ENCODE data around the gene CRHBP. TPM values are rescaled to one million over a fixed set of nuclear protein-coding genes. Genes with fewer than 3 reads are reported as not detected.

CRHBP gene
- total and polyA plus RNA-seq, 2 experiments from 2014 or later: not detected

GRCh38 chr5:77012601-77013000, 59.8 kb downstream of the CRHBP start (continued):
- no peak for TF ChIP-seq ZNF462 (CRISPR knock-in tag; IDR thresholded peaks at IDR 0.05)
- TF ChIP-seq ZNF331 (CRISPR knock-in tag; IDR thresholded peaks at IDR 0.05; ENCODE audit: low read depth): no peak
- no peak for TF ChIP-seq CREB1 (CRISPR knock-in tag; IDR thresholded peaks at IDR 0.05; ENCODE audit: low read depth)

GRCh38 chr5:77015938-77016569, 63.2 kb downstream of the CRHBP start:
- Histone ChIP-seq H3K4me2 (no peak overlapping the region), H3K79me2 (replicated peaks; ENCODE audit: insufficient read depth) (no peaks in the 10 kb centered on the region), H3K27ac (ENCODE audit: low read depth) (no peak overlapping the region), H2AFZ (no peak overlapping the region), H3F3A (replicated peaks; ENCODE audit: low read depth) (no peaks in the 10 kb centered on the region), H3K36me3 (ENCODE audit: insufficient read depth) (no peaks in the 10 kb centered on the region), H3K9me2 (ENCODE audit: insufficient read depth) (no peaks in the 10 kb centered on the region), H4K20me1 (replicated peaks; ENCODE audit: insufficient read depth) (no peaks in the 10 kb centered on the region), H3K27me3 (ENCODE audit: insufficient read depth) (no peaks in the 10 kb centered on the region), H3K4me1 (ENCODE audit: insufficient read depth) (no peaks in the 10 kb centered on the region), H3K4me3 (no peak overlapping the region)
- TF ChIP-seq NANOG (IDR thresholded peaks at IDR 0.05; ENCODE audit: borderline replicate concordance) (no peak), ZNF462 (CRISPR knock-in tag; IDR thresholded peaks at IDR 0.05) (peak; percentile 34; the same call in 1 of the 2 replicates), CTCF (conservative IDR thresholded peaks at IDR 0.05; ENCODE audit: low read depth in 2 of 2) (peak; percentile 58 to 68)
- ATAC-seq (peak; percentile 46), DNase-seq (ENCODE audit: low spot score) (peak; percentile 67)
- Mint-ChIP-seq H3K27ac (no peak overlapping the region; the same call in 1 of the 2 replicates), H3K9me3 (no peaks in the 10 kb centered on the region), H3K36me3 (ENCODE audit: low read depth) (no peaks in the 10 kb centered on the region), H3K4me3 (no peak overlapping the region), H3K4me1 (peaks cover 4% of the 10 kb centered on the region), H3K27me3 (ENCODE audit: insufficient read depth, low read depth, poor library complexity) (peaks cover 3% of the 10 kb centered on the region)
